Measurements from ENCODE around the gene ID1.

The ID1 gene

DNA sequence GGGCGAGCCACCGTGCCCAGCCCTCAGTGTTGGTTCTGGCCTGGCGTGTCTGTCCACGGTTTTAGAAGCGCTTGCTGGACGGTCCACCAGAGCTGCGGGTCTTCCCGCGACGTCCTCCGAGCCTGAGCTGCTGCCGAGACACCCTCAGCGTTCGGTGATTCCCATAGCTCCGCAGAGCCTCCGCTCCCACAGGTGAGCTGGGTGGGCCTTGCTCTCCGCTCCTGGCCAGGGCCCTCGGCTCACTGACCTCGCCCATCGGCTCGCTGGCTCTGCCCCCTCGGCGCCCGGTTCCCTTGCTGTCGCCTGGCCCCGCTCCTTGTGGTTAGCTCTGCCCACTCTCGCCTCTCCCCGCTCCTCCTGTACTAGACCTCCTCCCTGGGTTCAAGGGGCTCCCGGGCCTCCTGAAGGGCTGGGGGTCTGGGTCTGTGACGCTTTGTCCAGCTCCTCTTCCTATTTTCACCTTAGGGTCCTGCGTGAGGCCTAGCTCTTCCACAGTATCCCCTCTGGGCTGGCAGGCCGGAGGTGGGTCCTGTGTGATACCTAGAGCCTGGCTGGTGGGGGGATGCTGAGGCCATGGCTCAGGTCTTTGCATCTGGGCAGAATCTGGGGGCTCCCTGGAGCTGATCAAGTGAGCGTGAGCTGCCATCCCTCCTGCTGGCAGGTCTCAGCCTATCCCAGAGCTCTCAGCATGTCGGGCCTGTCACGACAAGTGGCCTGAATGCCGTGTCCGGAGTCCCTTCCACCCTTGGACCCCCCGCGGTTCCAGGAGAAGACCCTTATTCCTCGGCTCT is 27.7 kb downstream of the ID1 start:
- no peak overlapping the region for H3K9ac ChIP-seq (ENCODE audit: insufficient read length)
- TF ChIP-seq FOXP2 (optimal IDR thresholded peaks at IDR 0.05; ENCODE audit: control extremely low read depth, extremely low read length, insufficient read depth) (no peak), EZH2 (IDR thresholded peaks at IDR 0.05) (no peak), POLR2AphosphoS5 (IDR thresholded peaks at IDR 0.05; ENCODE audit: borderline replicate concordance, low read depth, low read length) (no peak)
- no peak overlapping the region for H3K27ac ChIP-seq
- H3K4me3 ChIP-seq = no peak overlapping the region
- no peak for DNase-seq (ENCODE audit: low read depth, low spot score)
- H3K36me3 ChIP-seq (ENCODE audit: insufficient read depth, low read length) = no peaks in the 10 kb centered on the region
- no peaks in the 10 kb centered on the region for H3K9me3 ChIP-seq (ENCODE audit: low read depth, low read length)

DNA sequence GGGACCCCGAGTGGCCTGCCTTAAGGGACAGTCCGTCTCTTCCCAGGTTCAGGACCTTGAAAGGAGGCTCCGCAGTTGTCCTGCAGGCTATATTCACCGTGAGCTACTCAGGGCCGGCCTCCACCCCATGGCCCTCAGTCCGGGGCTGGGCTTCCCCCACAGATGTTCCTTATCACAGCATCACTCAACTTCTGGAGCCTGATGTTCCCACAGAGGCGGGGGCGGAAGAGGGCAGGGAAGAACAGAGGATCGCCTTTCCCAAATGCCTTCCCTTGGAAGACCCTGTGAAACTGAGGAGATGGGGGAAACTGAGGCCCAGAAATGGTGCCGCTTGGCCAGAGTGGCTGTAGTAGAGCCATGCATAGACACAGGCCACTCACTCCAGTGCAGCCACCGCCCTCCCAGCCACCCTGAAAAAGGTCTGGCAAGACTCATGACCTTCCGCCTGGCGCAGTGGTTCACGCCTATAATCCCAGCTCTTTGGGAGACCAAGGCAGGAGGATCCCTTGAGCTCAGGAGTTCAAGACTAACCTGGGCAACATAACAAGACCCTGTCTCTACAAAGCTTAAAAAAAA is 28.3 kb downstream of the ID1 start:
- H3K36me3 ChIP-seq (ENCODE audit: insufficient read depth, low read length) = no peaks in the 10 kb centered on the region
- H3K9ac ChIP-seq (ENCODE audit: insufficient read length) = no peak overlapping the region
- TF ChIP-seq EZH2 (IDR thresholded peaks at IDR 0.05) = no peak
- TF ChIP-seq FOXP2 (optimal IDR thresholded peaks at IDR 0.05; ENCODE audit: control extremely low read depth, extremely low read length, insufficient read depth) = no peak
- no peak for TF ChIP-seq POLR2AphosphoS5 (IDR thresholded peaks at IDR 0.05; ENCODE audit: borderline replicate concordance, low read depth, low read length)
- H3K27ac ChIP-seq = no peak overlapping the region
- no peaks in the 10 kb centered on the region for H3K9me3 ChIP-seq (ENCODE audit: low read depth, low read length)
- no peak overlapping the region for H3K4me3 ChIP-seq
- no peak for DNase-seq (ENCODE audit: low read depth, low spot score)

DNA sequence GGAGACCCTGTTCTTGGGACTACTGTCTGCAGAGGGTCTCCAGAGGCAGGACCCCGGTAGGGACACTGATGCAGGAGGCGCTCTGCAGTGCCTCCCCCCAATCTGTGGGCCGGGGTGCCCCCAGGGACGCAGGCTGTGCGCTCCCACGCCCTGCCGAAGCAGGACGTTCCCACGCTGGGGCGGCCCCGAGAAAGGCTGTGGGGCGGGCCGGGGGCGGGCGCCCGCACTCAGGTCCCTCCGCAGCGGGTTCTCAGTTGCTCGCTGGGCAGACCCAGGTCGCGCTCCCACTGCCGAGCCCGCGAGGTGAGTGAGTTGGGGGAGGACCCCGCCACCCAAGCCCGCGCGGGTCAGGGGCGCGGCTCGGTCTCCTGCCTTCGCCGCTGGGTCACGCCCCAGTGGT is 32.6 kb downstream of the ID1 start, which contains the start of gene COX4I2:
COX4I2 (plus strand) TSS at position 253 of the 400 bp plus-strand sequence. CDS start 1,106 bp downstream, outside the sequence.
- no peaks in the 10 kb centered on the region for H3K9me3 ChIP-seq (ENCODE audit: low read depth, low read length)
- DNase-seq (ENCODE audit: low read depth, low spot score) = no peak
- H3K27ac ChIP-seq = no peak within 1 kb of the TSS
- H3K9ac ChIP-seq (ENCODE audit: insufficient read length) = no peak within 1 kb of the TSS
- no peaks in the 10 kb centered on the region for H3K36me3 ChIP-seq (ENCODE audit: insufficient read depth, low read length)
- no peak within 1 kb of the TSS for H3K4me3 ChIP-seq
- TF ChIP-seq FOXP2 (optimal IDR thresholded peaks at IDR 0.05; ENCODE audit: control extremely low read depth, extremely low read length, insufficient read depth) (no peak), EZH2 (IDR thresholded peaks at IDR 0.05) (no peak), POLR2AphosphoS5 (IDR thresholded peaks at IDR 0.05; ENCODE audit: borderline replicate concordance, low read depth, low read length) (no peak)

DNA sequence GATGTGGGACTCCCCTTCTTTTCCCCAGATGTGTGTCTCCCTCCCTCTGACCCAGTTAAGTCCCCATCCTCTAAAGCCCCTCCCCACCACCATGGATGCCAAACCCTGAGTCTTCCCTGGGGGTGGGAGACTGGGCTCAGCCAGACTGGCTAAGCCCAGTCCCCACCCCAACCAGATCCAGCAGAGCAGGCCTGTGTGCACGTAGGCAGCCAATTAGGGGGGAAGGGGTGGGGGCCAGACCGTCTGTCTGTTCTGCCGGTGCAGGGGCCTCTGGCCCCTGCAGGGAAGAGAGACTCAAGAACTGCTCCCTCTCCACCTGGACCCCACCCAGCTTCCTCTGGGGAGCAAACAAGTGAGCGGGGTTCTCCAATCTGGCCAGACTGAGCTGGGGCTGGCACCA is 33.2 kb downstream of the ID1 start:
- TF ChIP-seq FOXP2 (optimal IDR thresholded peaks at IDR 0.05; ENCODE audit: control extremely low read depth, extremely low read length, insufficient read depth) (no peak), POLR2AphosphoS5 (IDR thresholded peaks at IDR 0.05; ENCODE audit: borderline replicate concordance, low read depth, low read length) (no peak), EZH2 (IDR thresholded peaks at IDR 0.05) (no peak)
- no peak for DNase-seq (ENCODE audit: low read depth, low spot score)
- H3K9ac ChIP-seq (ENCODE audit: insufficient read length) = no peak overlapping the region
- H3K36me3 ChIP-seq (ENCODE audit: insufficient read depth, low read length) = no peaks in the 10 kb centered on the region
- no peak overlapping the region for H3K27ac ChIP-seq
- no peaks in the 10 kb centered on the region for H3K9me3 ChIP-seq (ENCODE audit: low read depth, low read length)
- H3K4me3 ChIP-seq = no peak overlapping the region

DNA sequence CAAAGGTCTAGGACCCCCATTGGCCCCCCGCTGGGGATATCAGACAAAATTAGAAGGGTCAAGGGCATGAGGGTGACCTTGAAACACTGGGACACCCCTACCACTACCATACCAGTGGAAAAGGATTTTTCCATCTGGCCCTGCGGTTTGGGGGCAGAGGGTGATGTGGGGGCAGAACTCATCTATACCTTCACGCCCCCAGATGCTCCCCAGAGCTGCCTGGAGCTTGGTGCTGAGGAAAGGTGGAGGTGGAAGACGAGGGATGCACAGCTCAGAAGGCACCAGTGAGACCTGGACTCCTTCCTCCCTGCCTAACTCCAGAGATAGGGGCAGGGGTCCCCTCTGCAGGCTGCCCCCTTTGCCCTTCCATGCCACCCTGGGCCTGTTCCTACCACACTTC is 33.7 kb downstream of the ID1 start:
- TF ChIP-seq FOXP2 (optimal IDR thresholded peaks at IDR 0.05; ENCODE audit: control extremely low read depth, extremely low read length, insufficient read depth) (no peak), EZH2 (IDR thresholded peaks at IDR 0.05) (no peak), POLR2AphosphoS5 (IDR thresholded peaks at IDR 0.05; ENCODE audit: borderline replicate concordance, low read depth, low read length) (no peak)
- Histone ChIP-seq H3K9ac (ENCODE audit: insufficient read length) (no peak overlapping the region), H3K27ac (no peak overlapping the region), H3K9me3 (ENCODE audit: low read depth, low read length) (no peaks in the 10 kb centered on the region), H3K36me3 (ENCODE audit: insufficient read depth, low read length) (no peaks in the 10 kb centered on the region), H3K4me3 (no peak overlapping the region)
- DNase-seq (ENCODE audit: low read depth, low spot score) = no peak

DNA sequence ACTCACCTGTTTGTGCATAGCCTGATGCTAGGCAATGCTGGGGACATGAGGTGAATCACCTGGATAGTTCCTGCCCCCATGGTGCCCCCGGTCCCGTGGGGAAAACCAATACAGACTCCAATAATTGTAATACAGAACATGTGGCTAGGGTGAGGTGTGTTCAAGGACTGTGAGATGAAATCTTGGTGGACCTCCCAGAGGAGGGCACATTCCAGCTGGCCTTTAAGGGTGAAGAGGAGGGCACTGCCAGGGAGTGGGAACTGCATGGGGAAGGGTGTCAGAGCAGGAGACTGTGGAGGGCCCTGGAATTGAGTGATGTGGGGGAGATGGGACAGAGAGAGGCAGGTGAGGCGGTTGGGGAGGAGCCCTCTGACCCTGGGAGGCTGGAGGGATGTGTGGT is 35.2 kb downstream of the ID1 start:
- no peak overlapping the region for H3K4me3 ChIP-seq
- H3K27ac ChIP-seq = no peak overlapping the region
- no peaks in the 10 kb centered on the region for H3K9me3 ChIP-seq (ENCODE audit: low read depth, low read length)
- H3K9ac ChIP-seq (ENCODE audit: insufficient read length) = no peak overlapping the region
- TF ChIP-seq POLR2AphosphoS5 (IDR thresholded peaks at IDR 0.05; ENCODE audit: borderline replicate concordance, low read depth, low read length) (no peak), EZH2 (IDR thresholded peaks at IDR 0.05) (no peak), FOXP2 (optimal IDR thresholded peaks at IDR 0.05; ENCODE audit: control extremely low read depth, extremely low read length, insufficient read depth) (no peak)
- no peak for DNase-seq (ENCODE audit: low read depth, low spot score)
- H3K36me3 ChIP-seq (ENCODE audit: insufficient read depth, low read length) = no peaks in the 10 kb centered on the region

DNA sequence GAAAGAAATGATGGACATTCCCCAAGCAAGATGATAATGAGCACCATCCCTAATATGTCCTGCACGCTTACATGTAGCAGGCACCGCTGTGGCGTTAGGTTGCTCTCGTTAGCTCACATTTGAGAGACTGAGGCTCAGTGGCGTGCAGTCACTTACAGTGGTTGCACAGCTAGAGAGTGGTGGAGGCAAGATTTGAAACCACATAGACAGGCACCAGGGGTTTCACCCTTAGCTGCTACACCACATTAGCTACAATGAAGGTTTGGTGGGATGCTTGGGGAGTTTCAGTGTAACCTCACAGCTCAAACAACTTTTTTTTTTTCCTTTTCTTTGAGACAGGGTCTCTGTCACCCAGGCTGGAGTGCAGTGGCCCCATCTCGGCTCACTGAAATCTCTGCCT is 36.3 kb downstream of the ID1 start:
- no peak overlapping the region for H3K9ac ChIP-seq (ENCODE audit: insufficient read length)
- H3K9me3 ChIP-seq (ENCODE audit: low read depth, low read length) = no peaks in the 10 kb centered on the region
- H3K36me3 ChIP-seq (ENCODE audit: insufficient read depth, low read length) = no peaks in the 10 kb centered on the region
- TF ChIP-seq EZH2 (IDR thresholded peaks at IDR 0.05) (no peak), POLR2AphosphoS5 (IDR thresholded peaks at IDR 0.05; ENCODE audit: borderline replicate concordance, low read depth, low read length) (no peak), FOXP2 (optimal IDR thresholded peaks at IDR 0.05; ENCODE audit: control extremely low read depth, extremely low read length, insufficient read depth) (no peak)
- no peak for DNase-seq (ENCODE audit: low read depth, low spot score)
- no peak overlapping the region for H3K27ac ChIP-seq
- no peak overlapping the region for H3K4me3 ChIP-seq

DNA sequence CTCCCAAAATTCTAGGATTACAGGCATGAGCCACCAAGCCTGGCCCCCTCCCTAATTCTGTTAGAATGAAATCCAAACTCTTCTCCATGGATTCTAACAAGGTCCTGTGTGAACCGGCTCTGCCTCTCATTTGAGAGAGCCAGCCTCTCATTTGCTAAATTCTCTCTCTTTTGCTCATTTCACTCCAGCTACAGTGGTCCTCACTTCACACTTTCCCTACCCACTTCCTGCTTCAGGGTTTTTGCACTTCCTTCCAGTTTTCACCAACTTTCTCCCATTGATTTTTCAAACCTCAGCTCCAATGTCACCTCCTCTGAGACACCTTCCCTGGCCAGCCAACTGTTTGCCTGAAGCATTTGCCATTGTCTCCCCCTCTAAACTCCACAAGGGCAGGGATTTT is 37.7 kb downstream of the ID1 start:
- Histone ChIP-seq H3K27ac (no peak overlapping the region), H3K36me3 (ENCODE audit: insufficient read depth, low read length) (no peaks in the 10 kb centered on the region), H3K4me3 (no peak overlapping the region), H3K9me3 (ENCODE audit: low read depth, low read length) (no peaks in the 10 kb centered on the region), H3K9ac (ENCODE audit: insufficient read length) (no peak overlapping the region)
- DNase-seq (ENCODE audit: low read depth, low spot score) = no peak
- no peak for TF ChIP-seq POLR2AphosphoS5 (IDR thresholded peaks at IDR 0.05; ENCODE audit: borderline replicate concordance, low read depth, low read length)
- TF ChIP-seq EZH2 (IDR thresholded peaks at IDR 0.05) = no peak
- no peak for TF ChIP-seq FOXP2 (optimal IDR thresholded peaks at IDR 0.05; ENCODE audit: control extremely low read depth, extremely low read length, insufficient read depth)
